H1 (cell line): ENCODE measurements around the gene HIBADH. TPM values are rescaled to one million over a fixed set of nuclear protein-coding genes. Genes with fewer than 3 reads are reported as not detected.

ENCODE experiments used
- GABPA ChIP-seq: IDR thresholded peaks from 2 replicates; pipeline ENCODE4 v1.6.1; 2011; ENCODE audit warnings: mild to moderate bottlenecking, low read length, moderate library complexity, borderline replicate concordance; ENCODE audit not compliant: insufficient read depth
- polyA plus RNA-seq, 7 experiments: library from polyadenylated mRNA; depleted of rRNA in 3 of 7; stranded (reverse) in 5 of 7; unstranded in 2 of 7; fragments of >200 nt in 5 of 7; fragments of 200-250 nt in 2 of 7; gene quantifications; 1 replicate in 5 of 7; 2 replicates in 1 of 7; 4 replicates in 1 of 7; pipeline versions ENCODE4 v1.2.1 to v1.2.3, GENCODE V29; 2011 to 2013; ENCODE audit warnings: missing spikeins in 2 of 7, mixed read lengths in 2 of 7
- total RNA-seq: library from RNA; stranded (reverse); fragmentation: NEBNext Ultra II Directional; extraction: Animal tissue kit (Norgen Biotek cat#: 25700); gene quantifications from 2 replicates; pipeline ENCODE4 v1.2.1, GENCODE V29; 2021

HIBADH gene
- total and polyA plus RNA-seq, 2 of the 8 experiments (the other 6 are each of a cell fraction or from before 2014, with no cell fraction given) = 30.1 to 39.5 TPM

GRCh38 chr7:27635728-27636127 lies 27.0 kb downstream of the HIBADH start (continued):
- TF ChIP-seq GABPA = no peak
